HepG2 (cell line): ENCODE measurements around the gene ACOT4. TPM values are rescaled to one million over a fixed set of nuclear protein-coding genes. Genes with fewer than 3 reads are reported as not detected.
A peak's percentile ranks its signal among the peaks of the same experiment; 100 is the strongest.

Experiments
- ATAC-seq: fragments of 200-7000 bp; cut with Tn5 transposase; 3 replicates; pipeline ENCODE4 v1.9.1; 2020; ENCODE audit warnings: mild to moderate bottlenecking, moderate library complexity
- BruUV-seq: library from RNA; stranded (reverse); fragments of 400-500 nt; replicated peaks from 2 replicates; lab custom pipeline; 2021; lab: Mats Ljungman, UMichigan
- CTCF ChIA-PET: fragments of 300-600 bp; formaldehyde crosslinking; extraction: SDS; loops from one replicate; lab custom pipeline; 2021; ENCODE audit warnings: low total read pairs, inconsistent platforms, low intra/inter-chr PET ratio; lab: Yijun Ruan, JAX
- POLR2A ChIA-PET: fragments of 350-600 bp; sonication (Branson Sonifier 250); formaldehyde crosslinking; loops from one replicate; lab custom pipeline; 2020; ENCODE audit warnings: antibody characterized with exemption, inconsistent platforms; lab: Yijun Ruan, JAX
- DNase-seq: peaks from one replicate; pipeline ENCODE4 v3.0.0-alpha.2; 2015; ENCODE audit warnings: low spot score
- FAIRE-seq: peaks from 3 replicates; lab custom pipeline; 2011; peaks lifted over from hg19 to GRCh38; lab: Jason Lieb, UNC
- H2AFZ ChIP-seq: one replicate; pipeline ENCODE4 v1.6.1; 2011; ENCODE audit warnings: low read length, inconsistent platforms
- H3K27ac ChIP-seq: fragments of 300-600 bp; 3 replicates; pipeline ENCODE4 v1.8.0; 2011; ENCODE audit warnings: mixed run types, mild to moderate bottlenecking, mixed read lengths, low read length, inconsistent platforms; ENCODE audit not compliant: insufficient read depth; ENCODE audit errors: extremely low read length
- H3K27me3 ChIP-seq, 2 experiments: fragments of 200-600 bp in 1 of 2; 2 replicates in 1 of 2; 3 replicates in 1 of 2; pipeline versions ENCODE4 v1.6.0 to v1.8.0; 2011; ENCODE audit warnings: low read length in 2 of 2, mild to moderate bottlenecking in 2 of 2, moderate library complexity in 2 of 2, inconsistent platforms in 1 of 2; ENCODE audit not compliant: insufficient read depth in 2 of 2, control insufficient read depth in 1 of 2
- H3K36me3 ChIP-seq, 2 experiments: fragments of 200-600 bp in 1 of 2; replicated peaks in 1 of 2; 2 replicates in 1 of 2; 3 replicates in 1 of 2; pipeline versions ENCODE4 v1.5.1 to v1.8.0; 2011; ENCODE audit warnings: low read length in 2 of 2, inconsistent platforms in 1 of 2; ENCODE audit not compliant: insufficient read depth in 2 of 2, control insufficient read depth in 1 of 2
- H3K4me1 ChIP-seq: 2 replicates; pipeline ENCODE4 v1.5.1; 2012; ENCODE audit warnings: low read length, inconsistent platforms; ENCODE audit not compliant: insufficient read depth
- H3K4me2 ChIP-seq: 2 replicates; pipeline ENCODE4 v1.6.0; 2011; ENCODE audit warnings: low read depth, low read length, inconsistent platforms
- H3K4me3 ChIP-seq, 3 experiments: fragments of 200-600 bp in 1 of 3; sonication (generic), shearing (Covaris generic) in 1 of 3; replicated peaks in 1 of 3; 2 replicates each; pipeline ENCODE4 v1.5.1; 2011 to 2016; ENCODE audit warnings: low read length in 3 of 3, inconsistent platforms in 2 of 3, low read depth in 2 of 3, mild to moderate bottlenecking in 2 of 3, control low read depth in 1 of 3, mixed read lengths in 1 of 3; ENCODE audit not compliant: insufficient read depth in 1 of 3
- H3K79me2 ChIP-seq: one replicate; pipeline ENCODE4 v1.6.1; 2011; ENCODE audit warnings: low read length, inconsistent platforms; ENCODE audit not compliant: insufficient read depth
- H3K9ac ChIP-seq: 2 replicates; pipeline ENCODE4 v1.6.0; 2011; ENCODE audit warnings: mild to moderate bottlenecking, low read depth, low read length, inconsistent platforms; ENCODE audit not compliant: insufficient read depth
- H3K9me3 ChIP-seq: 2 replicates; pipeline ENCODE4 v1.5.1; 2012; ENCODE audit warnings: mild to moderate bottlenecking, low read length
- H4K20me1 ChIP-seq: 2 replicates; pipeline ENCODE4 v1.6.0; 2011; ENCODE audit warnings: inconsistent platforms, mild to moderate bottlenecking, low read length, moderate library complexity; ENCODE audit not compliant: insufficient read depth
- ASH2L ChIP-seq: fragments of 300-600, 200-600 bp; sonication (generic); IDR thresholded peaks from 2 replicates; pipeline ENCODE4 v1.7.0; 2017; ENCODE audit warnings: low read depth, mild to moderate bottlenecking, moderate library complexity, mixed read lengths, low read length; ENCODE audit not compliant: insufficient read length
- KLF9 ChIP-seq: IDR thresholded peaks from 2 replicates; pipeline ENCODE4 v1.6.1; 2016; ENCODE audit warnings: low read depth
- MED1 ChIP-seq: sonication (generic); formaldehyde crosslinking; IDR thresholded peaks from 2 replicates; pipeline ENCODE4 v1.4.0; 2020; ENCODE audit warnings: missing genetic modification reagents
- MTF1 ChIP-seq: sonication (generic); formaldehyde crosslinking; IDR thresholded peaks from 2 replicates; pipeline ENCODE4 v1.5.0; 2020; ENCODE audit warnings: missing genetic modification reagents
- POLR2G ChIP-seq: fragments of 200-400 bp; formaldehyde crosslinking; IDR thresholded peaks from 2 replicates; pipeline ENCODE4 v1.6.1; 2018; ENCODE audit warnings: mild to moderate bottlenecking, low read depth, low read length, moderate library complexity
- PRMT3 ChIP-seq: sonication (generic); formaldehyde crosslinking; IDR thresholded peaks from 2 replicates; pipeline ENCODE4 v1.8.1; 2022; ENCODE audit warnings: low read depth, mild to moderate bottlenecking, moderate library complexity, missing genetic modification reagents, borderline replicate concordance
- RFX1 ChIP-seq: fragments of 450-650 bp; IDR thresholded peaks from 2 replicates; pipeline ENCODE4 v1.6.1; 2017
- U2AF2 ChIP-seq: fragments of 200-400 bp; formaldehyde crosslinking; IDR thresholded peaks from 2 replicates; pipeline ENCODE4 v1.6.1; 2017; ENCODE audit warnings: low read depth, mild to moderate bottlenecking, low read length
- ZMYM3 ChIP-seq: sonication (generic); formaldehyde crosslinking; IDR thresholded peaks from 2 replicates; pipeline ENCODE4 v1.5.1; 2020; ENCODE audit warnings: mild to moderate bottlenecking, missing genetic modification reagents
- ZNF121 ChIP-seq: sonication (generic); formaldehyde crosslinking; IDR thresholded peaks from 2 replicates; pipeline ENCODE4 v1.5.0; 2020; ENCODE audit warnings: mild to moderate bottlenecking, missing genetic modification reagents
- ZNF17 ChIP-seq: sonication (generic); formaldehyde crosslinking; IDR thresholded peaks from 2 replicates; pipeline ENCODE4 v1.5.0; 2020; ENCODE audit warnings: mild to moderate bottlenecking, missing genetic modification reagents
- WGBS: methylation state at CpG from one replicate; pipeline ENCODE4 v1.1.6; 2017; ENCODE audit warnings: low lambda C conversion rate; 5-methylcytosine and 5-hydroxymethylcytosine counted together
- in situ Hi-C: cut with HindIII; loops from 2 replicates; pipeline ENCODE4 v1.10.0; 2017; ENCODE audit warnings: low pct_unique_long_range_greater_than_20kb; ENCODE audit not compliant: extremely low pct_ligation_motif_present
- intact Hi-C: fragments of 100-400 bp; cut with micrococcal nuclease; formaldehyde crosslinking; loops from one replicate; pipeline ENCODE4 v1.10.0; 2022; ENCODE audit not compliant: unreplicated experiment
- polyA plus RNA-seq, 8 experiments: library from polyadenylated mRNA; depleted of rRNA in 3 of 8; stranded (reverse) in 7 of 8; unstranded in 1 of 8; fragments of >200 nt; fragmentation: Illumina TruSeq in 4 of 8; extraction: Trizol in 4 of 8; gene quantifications; 2 replicates each; pipeline versions ENCODE4 v1.2.1 to v1.2.3, GENCODE V29; 2011 to 2016; ENCODE audit warnings: low read depth in 4 of 8, missing spikeins in 1 of 8, mixed read lengths in 1 of 8; ENCODE audit not compliant: insufficient read depth in 1 of 8
- total RNA-seq, 5 experiments: library from RNA; depleted of rRNA; stranded (reverse); fragments of >200 nt; fragmentation: Illumina TruSeq; extraction: Trizol; gene quantifications; 2 replicates each; pipeline ENCODE4 v1.2.3, GENCODE V29; 2016; ENCODE audit warnings: low read depth in 1 of 5
- TF ChIP-seq, protein P1 (sequence below): sonication (generic); formaldehyde crosslinking; IDR thresholded peaks from 2 replicates; pipeline ENCODE4 v1.4.0; 2020; ENCODE audit warnings: mild to moderate bottlenecking, low read depth, missing genetic modification reagents
- TF ChIP-seq, protein P2 (sequence below): sonication (generic); formaldehyde crosslinking; IDR thresholded peaks from 2 replicates; pipeline ENCODE4 v1.4.0; 2020; ENCODE audit warnings: missing genetic modification reagents

The ACOT4 gene
- total and polyA plus RNA-seq, 2 of the 13 experiments (the other 11 are each of a cell fraction or from before 2014, with no cell fraction given) = 0.04 to 0.05 TPM

DNA sequence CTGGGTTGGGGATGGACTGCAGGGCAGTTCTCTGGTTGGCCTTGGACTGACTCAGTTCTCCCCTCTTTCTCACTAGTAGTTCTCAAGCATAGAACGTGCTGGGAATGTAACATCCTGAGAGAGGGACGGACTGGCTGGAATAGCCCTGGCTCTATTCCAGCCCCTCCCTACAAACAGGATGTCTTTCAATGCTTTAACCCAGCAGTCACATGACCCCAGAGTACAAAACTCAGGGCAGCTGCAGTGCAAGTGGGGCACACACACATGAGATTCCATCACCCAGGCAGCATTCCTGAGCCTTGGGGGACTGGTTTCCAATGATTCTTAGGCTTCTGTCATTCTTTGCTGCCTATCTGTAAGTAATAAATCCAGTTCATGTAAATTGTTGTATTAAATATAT lies 19.0 kb downstream of the ACOT4 start (continued):
- TF ChIP-seq ZMYM3 (CRISPR knock-in tag) = peak; percentile 31; the same call in 1 of the 2 replicates
- peak; percentile 50 for TF ChIP-seq MED1 (CRISPR knock-in tag)
- TF ChIP-seq, all 625 proteins: peak for 66

DNA sequence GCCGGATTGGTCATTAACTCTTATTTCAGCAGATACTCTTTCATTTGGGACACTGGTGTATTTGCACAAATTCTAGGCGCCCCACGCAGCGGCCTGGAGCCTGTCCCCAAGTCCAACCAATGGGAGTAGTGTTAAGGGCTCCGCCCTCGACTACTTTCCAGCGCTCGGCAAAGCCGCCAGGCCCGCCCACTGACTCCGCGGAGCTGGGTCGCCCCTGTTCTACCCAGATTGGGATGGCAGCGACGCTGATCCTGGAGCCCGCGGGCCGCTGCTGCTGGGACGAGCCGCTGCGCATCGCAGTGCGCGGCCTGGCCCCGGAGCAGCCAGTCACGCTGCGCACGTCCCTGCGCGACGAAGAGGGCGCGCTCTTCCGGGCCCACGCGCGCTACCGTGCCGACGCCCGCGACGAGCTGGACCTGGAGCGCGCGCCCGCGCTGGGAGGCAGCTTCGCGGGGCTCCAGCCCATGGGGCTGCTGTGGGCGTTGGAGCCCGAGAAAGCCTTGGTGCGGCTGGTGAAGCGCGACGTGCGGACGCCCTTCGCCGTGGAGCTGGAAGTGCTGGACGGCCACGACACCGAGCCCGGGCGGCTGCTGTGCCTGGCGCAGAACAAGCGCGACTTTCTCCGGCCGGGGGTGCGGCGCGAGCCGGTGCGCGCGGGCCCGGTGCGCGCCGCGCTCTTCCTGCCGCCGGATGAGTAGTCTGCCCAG lies 20.8 kb downstream of the ACOT4 start, which contains the start of gene ACOT6:
ACOT6 (plus strand) TSS at position 179 of the 707 bp plus-strand sequence; CDS start at position 234, 55 bp downstream.
- peak; percentile 81 for FAIRE-seq
- H3K9ac ChIP-seq = peak within 1 kb of the TSS; percentile 57
- TF ChIP-seq, protein P1, sequence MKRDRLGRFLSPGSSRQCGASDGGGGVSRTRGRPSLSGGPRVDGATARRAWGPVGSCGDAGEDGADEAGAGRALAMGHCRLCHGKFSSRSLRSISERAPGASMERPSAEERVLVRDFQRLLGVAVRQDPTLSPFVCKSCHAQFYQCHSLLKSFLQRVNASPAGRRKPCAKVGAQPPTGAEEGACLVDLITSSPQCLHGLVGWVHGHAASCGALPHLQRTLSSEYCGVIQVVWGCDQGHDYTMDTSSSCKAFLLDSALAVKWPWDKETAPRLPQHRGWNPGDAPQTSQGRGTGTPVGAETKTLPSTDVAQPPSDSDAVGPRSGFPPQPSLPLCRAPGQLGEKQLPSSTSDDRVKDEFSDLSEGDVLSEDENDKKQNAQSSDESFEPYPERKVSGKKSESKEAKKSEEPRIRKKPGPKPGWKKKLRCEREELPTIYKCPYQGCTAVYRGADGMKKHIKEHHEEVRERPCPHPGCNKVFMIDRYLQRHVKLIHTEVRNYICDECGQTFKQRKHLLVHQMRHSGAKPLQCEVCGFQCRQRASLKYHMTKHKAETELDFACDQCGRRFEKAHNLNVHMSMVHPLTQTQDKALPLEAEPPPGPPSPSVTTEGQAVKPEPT (CRISPR knock-in tag) = peak; percentile 18; the same call in 1 of the 2 replicates
- TF ChIP-seq MTF1 (CRISPR knock-in tag) (0 out of 2 replicates have a peak, but pooled peaks have one; percentile 38), U2AF2 (no peak), ASH2L (peak; percentile 62), ZNF17 (CRISPR knock-in tag) (no peak), PRMT3 (CRISPR knock-in tag) (no peak), KLF9 (no peak), POLR2G (peak; percentile 81), ZNF121 (CRISPR knock-in tag) (peak; percentile 20; the same call in 1 of the 2 replicates), RFX1 (no peak)
- TF ChIP-seq, protein P2, sequence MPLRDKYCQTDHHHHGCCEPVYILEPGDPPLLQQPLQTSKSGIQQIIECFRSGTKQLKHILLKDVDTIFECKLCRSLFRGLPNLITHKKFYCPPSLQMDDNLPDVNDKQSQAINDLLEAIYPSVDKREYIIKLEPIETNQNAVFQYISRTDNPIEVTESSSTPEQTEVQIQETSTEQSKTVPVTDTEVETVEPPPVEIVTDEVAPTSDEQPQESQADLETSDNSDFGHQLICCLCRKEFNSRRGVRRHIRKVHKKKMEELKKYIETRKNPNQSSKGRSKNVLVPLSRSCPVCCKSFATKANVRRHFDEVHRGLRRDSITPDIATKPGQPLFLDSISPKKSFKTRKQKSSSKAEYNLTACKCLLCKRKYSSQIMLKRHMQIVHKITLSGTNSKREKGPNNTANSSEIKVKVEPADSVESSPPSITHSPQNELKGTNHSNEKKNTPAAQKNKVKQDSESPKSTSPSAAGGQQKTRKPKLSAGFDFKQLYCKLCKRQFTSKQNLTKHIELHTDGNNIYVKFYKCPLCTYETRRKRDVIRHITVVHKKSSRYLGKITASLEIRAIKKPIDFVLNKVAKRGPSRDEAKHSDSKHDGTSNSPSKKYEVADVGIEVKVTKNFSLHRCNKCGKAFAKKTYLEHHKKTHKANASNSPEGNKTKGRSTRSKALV (CRISPR knock-in tag) = peak; percentile 98

More for the DNA sequence above, 20.8 kb downstream of the ACOT4 start, which contains the start of gene ACOT6:
- Histone ChIP-seq H3K79me2 (no peaks in the 10 kb centered on the region), H3K27ac (peak within 1 kb of the TSS; percentile 70), H3K4me3 (peak within 1 kb of the TSS; percentile 61 to 78 (median 67)), H3K4me1 (peaks cover 57% of the 10 kb centered on the region), H3K4me2 (peak within 1 kb of the TSS; percentile 74), H3K36me3 (no peaks in the 10 kb centered on the region), H3K9me3 (no peaks in the 10 kb centered on the region), H2AFZ (no peak within 1 kb of the TSS), H3K27me3 (no peaks in the 10 kb centered on the region), H4K20me1 (no peaks in the 10 kb centered on the region)
- WGBS = under 1% methylated on average over 23 of the region's 84 CpGs
- no TSS peak for BruUV-seq
- ATAC-seq = peak; percentile 90
- intact Hi-C loops (no loop called here), in situ Hi-C loops (no loop called here)
- POLR2A ChIA-PET = interaction anchor here (0.6 to 3.1 kb wide), 7 partner anchors 10 to 239 kb away, joined by 3 to 28 read pairs (median 5); partner anchors contain the start of genes ACOT1, ACOT2, PTGR2 and RIOX1
- DNase-seq = peak; percentile 79
- CTCF ChIA-PET = no interaction called here
